ENCODE results near the gene HTR3C.

Gene HTR3C

DNA sequence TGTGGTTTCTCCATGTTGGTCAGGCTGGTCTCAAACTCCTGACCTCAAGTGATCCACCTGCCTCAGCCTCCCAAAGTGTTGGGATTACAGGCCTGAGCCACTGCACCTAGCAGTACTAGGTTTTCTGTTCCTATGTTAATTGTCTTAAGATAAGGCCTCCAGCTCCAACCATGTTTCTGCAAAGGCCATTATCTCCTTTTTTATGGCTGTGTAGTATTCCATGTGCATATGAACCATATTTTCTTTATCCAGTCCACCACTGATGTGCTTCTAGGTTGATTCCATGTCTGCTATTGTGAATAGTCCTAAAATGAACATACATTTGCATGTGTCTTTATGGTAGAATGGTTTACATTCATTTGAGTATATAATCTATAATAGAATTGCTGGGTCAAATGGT lies 9.8 kb downstream of the HTR3C start:
- no peak for DNase-seq
- H3K36me3 ChIP-seq (replicated peaks; ENCODE audit: insufficient read depth, low read length): no peaks in the 10 kb centered on the region
- H3K27ac ChIP-seq (ENCODE audit: low read length): no peak overlapping the region
- no peaks in the 10 kb centered on the region for H3K9me3 ChIP-seq (replicated peaks; ENCODE audit: insufficient read depth, low read length)
- no peak overlapping the region for H3K4me3 ChIP-seq (ENCODE audit: low read length)
- H3K9me2 ChIP-seq (replicated peaks; ENCODE audit: insufficient read depth, low read length): no peaks in the 10 kb centered on the region
- no peaks in the 10 kb centered on the region for H3F3A ChIP-seq (ENCODE audit: insufficient read depth, low read length)
- TF ChIP-seq, protein P1, sequence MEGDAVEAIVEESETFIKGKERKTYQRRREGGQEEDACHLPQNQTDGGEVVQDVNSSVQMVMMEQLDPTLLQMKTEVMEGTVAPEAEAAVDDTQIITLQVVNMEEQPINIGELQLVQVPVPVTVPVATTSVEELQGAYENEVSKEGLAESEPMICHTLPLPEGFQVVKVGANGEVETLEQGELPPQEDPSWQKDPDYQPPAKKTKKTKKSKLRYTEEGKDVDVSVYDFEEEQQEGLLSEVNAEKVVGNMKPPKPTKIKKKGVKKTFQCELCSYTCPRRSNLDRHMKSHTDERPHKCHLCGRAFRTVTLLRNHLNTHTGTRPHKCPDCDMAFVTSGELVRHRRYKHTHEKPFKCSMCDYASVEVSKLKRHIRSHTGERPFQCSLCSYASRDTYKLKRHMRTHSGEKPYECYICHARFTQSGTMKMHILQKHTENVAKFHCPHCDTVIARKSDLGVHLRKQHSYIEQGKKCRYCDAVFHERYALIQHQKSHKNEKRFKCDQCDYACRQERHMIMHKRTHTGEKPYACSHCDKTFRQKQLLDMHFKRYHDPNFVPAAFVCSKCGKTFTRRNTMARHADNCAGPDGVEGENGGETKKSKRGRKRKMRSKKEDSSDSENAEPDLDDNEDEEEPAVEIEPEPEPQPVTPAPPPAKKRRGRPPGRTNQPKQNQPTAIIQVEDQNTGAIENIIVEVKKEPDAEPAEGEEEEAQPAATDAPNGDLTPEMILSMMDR (IDR thresholded peaks at IDR 0.05; ENCODE audit: low read length): no peak
- no peak for TF ChIP-seq EZH2phosphoT487 (IDR thresholded peaks at IDR 0.05; ENCODE audit: low read length)
- TF ChIP-seq EZH2 (optimal IDR thresholded peaks at IDR 0.05; ENCODE audit: low read depth, low read length): no peak
- H4K20me1 ChIP-seq (ENCODE audit: insufficient read depth, low read length): no peaks in the 10 kb centered on the region
- no peaks in the 10 kb centered on the region for H3K79me2 ChIP-seq (ENCODE audit: low read length)
- no peaks in the 10 kb centered on the region for H3K27me3 ChIP-seq (replicated peaks; ENCODE audit: insufficient read depth, low read length)
- no peaks in the 10 kb centered on the region for H3K4me1 ChIP-seq (ENCODE audit: low read length)
- H2AFZ ChIP-seq (ENCODE audit: low read length): no peak overlapping the region
- no peak overlapping the region for H3K9ac ChIP-seq (ENCODE audit: low read length)
- no peak overlapping the region for H3K4me2 ChIP-seq (ENCODE audit: low read depth, low read length)

DNA sequence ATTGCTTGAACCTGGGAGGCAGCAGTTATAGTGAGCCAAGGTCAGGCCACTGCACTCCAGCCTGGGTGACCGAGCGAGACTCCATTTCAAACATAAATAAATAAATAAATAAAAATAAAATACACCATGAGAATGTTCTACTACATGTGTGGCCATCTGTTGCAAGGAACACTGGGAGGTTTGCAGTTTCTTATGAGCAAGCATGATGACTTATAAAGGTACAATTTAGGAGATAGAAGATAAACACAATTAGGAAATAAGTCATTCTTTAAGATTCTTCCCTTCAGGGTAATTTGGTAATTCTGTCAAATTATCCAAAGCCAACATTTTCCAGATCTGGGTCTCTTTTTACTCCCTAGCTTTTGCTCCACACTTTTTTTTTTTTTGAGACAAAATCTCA lies 13.4 kb downstream of the HTR3C start:
- Histone ChIP-seq H3K9ac (ENCODE audit: low read length) (no peak overlapping the region), H4K20me1 (ENCODE audit: insufficient read depth, low read length) (no peaks in the 10 kb centered on the region), H3K4me3 (ENCODE audit: low read length) (no peak overlapping the region), H3K27me3 (replicated peaks; ENCODE audit: insufficient read depth, low read length) (no peaks in the 10 kb centered on the region), H3K9me3 (replicated peaks; ENCODE audit: insufficient read depth, low read length) (no peaks in the 10 kb centered on the region), H3K79me2 (ENCODE audit: low read length) (no peaks in the 10 kb centered on the region), H3K9me2 (replicated peaks; ENCODE audit: insufficient read depth, low read length) (no peaks in the 10 kb centered on the region), H3K4me2 (ENCODE audit: low read depth, low read length) (no peak overlapping the region), H3K36me3 (replicated peaks; ENCODE audit: insufficient read depth, low read length) (no peaks in the 10 kb centered on the region), H2AFZ (ENCODE audit: low read length) (no peak overlapping the region), H3K4me1 (ENCODE audit: low read length) (no peaks in the 10 kb centered on the region), H3K27ac (ENCODE audit: low read length) (no peak overlapping the region), H3F3A (ENCODE audit: insufficient read depth, low read length) (no peaks in the 10 kb centered on the region)
- TF ChIP-seq EZH2phosphoT487 (IDR thresholded peaks at IDR 0.05; ENCODE audit: low read length) (no peak), EZH2 (optimal IDR thresholded peaks at IDR 0.05; ENCODE audit: low read depth, low read length) (no peak)
- TF ChIP-seq, protein P1 (IDR thresholded peaks at IDR 0.05; ENCODE audit: low read length): no peak
- DNase-seq: no peak

DNA sequence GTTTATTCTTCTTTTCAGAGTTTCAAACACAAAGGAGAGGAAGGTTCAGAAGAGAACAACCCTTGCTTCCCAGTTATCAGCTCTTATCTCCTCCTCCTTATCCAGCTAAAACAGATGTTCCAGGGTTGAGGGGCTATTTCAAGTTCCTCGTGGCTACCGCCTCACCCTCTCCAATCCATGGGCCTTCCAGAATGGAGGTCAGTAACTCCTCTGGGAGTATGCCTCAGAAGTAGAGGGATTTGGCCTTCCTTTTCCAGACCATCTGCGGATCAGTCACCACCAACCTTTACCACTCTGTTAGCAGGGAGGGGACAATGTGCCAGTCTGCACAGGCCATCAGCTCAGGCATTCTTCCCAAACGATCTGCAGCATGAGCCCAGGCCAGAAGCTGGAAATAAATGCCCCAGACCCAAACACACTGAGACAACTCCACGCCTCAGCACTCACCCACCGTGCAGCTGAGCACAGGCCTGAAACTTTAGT lies 14.8 kb downstream of the HTR3C start:
- Histone ChIP-seq H3K4me2 (ENCODE audit: low read depth, low read length) (no peak overlapping the region), H4K20me1 (ENCODE audit: insufficient read depth, low read length) (no peaks in the 10 kb centered on the region), H2AFZ (ENCODE audit: low read length) (no peak overlapping the region), H3K9me2 (replicated peaks; ENCODE audit: insufficient read depth, low read length) (no peaks in the 10 kb centered on the region), H3K4me3 (ENCODE audit: low read length) (no peak overlapping the region), H3K27ac (ENCODE audit: low read length) (no peak overlapping the region), H3K79me2 (ENCODE audit: low read length) (no peaks in the 10 kb centered on the region), H3K36me3 (replicated peaks; ENCODE audit: insufficient read depth, low read length) (no peaks in the 10 kb centered on the region), H3K9me3 (replicated peaks; ENCODE audit: insufficient read depth, low read length) (no peaks in the 10 kb centered on the region), H3F3A (ENCODE audit: insufficient read depth, low read length) (no peaks in the 10 kb centered on the region), H3K4me1 (ENCODE audit: low read length) (no peaks in the 10 kb centered on the region), H3K9ac (ENCODE audit: low read length) (no peak overlapping the region), H3K27me3 (replicated peaks; ENCODE audit: insufficient read depth, low read length) (no peaks in the 10 kb centered on the region)
- no peak for DNase-seq
- TF ChIP-seq, protein P1 (IDR thresholded peaks at IDR 0.05; ENCODE audit: low read length): no peak
- TF ChIP-seq EZH2phosphoT487 (IDR thresholded peaks at IDR 0.05; ENCODE audit: low read length) (no peak), EZH2 (optimal IDR thresholded peaks at IDR 0.05; ENCODE audit: low read depth, low read length) (no peak)
